Measurements from ENCODE around the gene CELF2.

Gene CELF2

DNA sequence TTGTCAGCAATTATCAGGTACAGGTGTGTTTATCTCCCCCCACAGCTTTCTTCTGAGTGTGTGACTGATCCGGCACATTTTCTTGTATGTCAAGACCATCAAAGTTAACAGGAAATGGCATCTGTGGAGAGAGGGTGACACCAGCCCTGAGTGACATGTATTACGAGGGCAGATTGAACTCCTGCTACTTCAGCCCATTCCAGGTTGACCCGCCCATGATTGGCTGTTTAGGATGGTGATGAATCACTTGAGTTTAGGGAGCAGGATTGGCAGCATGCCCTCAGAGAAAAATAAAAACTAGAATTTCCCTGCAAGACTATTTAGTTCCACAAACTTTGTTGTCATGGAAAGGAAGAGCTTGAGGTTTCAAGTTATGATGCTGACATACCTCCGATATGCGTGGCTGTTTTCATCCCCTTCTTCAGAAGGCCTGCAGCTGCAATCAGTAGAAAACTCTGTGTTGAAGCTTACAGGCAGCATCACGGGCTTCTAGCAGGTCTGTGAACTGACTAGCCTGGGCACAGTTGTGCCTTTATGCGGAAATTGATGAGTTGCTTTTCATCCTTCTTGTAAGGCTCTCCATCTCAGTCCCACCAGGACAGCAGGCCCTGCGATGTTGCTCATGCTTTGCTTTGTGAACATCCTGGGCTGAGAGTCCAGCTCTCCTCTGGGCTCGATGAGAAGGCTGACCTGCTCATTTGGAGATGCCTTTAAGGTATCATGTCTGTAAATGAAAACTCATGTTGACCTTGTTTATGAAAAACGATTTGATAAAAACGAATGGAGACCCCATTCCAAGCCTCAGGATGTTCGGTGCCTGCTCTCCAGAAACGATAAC lies 8.0 kb upstream of the CELF2 start:
- Mint-ChIP-seq H3K4me3 (no peak overlapping the region), H3K9me3 (no peaks in the 10 kb centered on the region), H3K36me3 (ENCODE audit: insufficient read depth) (no peaks in the 10 kb centered on the region), H3K4me1 (ENCODE audit: low read depth in 2 of 2) (peaks cover 0 to 6% of the 10 kb centered on the region in 2 donors), H3K27me3 (peaks cover 86 to 94% of the 10 kb centered on the region in 2 donors), H3K27ac (no peak overlapping the region)
- DNase-seq (no peak), ATAC-seq (replicated peaks) (no peak)

DNA sequence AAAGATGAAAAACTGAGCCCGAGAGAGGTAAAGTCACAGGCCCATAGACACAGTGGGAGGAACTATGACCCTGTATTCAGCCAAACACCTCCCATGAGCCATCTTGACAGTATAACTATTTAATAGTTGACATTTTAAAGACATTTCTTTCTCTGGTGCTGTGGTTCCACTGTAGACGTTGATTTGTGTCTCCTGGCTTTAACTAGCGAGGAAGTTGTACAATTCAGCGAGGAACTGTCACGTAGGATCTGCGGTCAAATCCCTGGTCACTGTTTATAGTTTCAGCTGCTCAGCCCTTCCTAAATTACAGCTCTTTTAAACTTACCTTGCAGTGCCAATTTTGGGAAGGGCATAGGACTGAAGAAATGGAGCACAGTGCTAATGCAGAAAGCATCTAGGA lies 7.1 kb upstream of the CELF2 start:
- DNase-seq (no peak), ATAC-seq (replicated peaks) (no peak)
- H3K4me3 Mint-ChIP-seq, result no peak overlapping the region
- H3K27me3 Mint-ChIP-seq, result peaks cover 86 to 94% of the 10 kb centered on the region in 2 donors
- no peaks in the 10 kb centered on the region for H3K36me3 Mint-ChIP-seq (ENCODE audit: insufficient read depth)
- H3K27ac Mint-ChIP-seq, result no peak overlapping the region
- H3K9me3 Mint-ChIP-seq, result no peaks in the 10 kb centered on the region
- peaks cover 0 to 6% of the 10 kb centered on the region in 2 donors for H3K4me1 Mint-ChIP-seq (ENCODE audit: low read depth in 2 of 2)

- H3K27me3 Mint-ChIP-seq, result peaks cover 79 to 89% of the 10 kb centered on the region in 2 donors
- no peak overlapping the region for H3K4me3 Mint-ChIP-seq
- no peak for DNase-seq
- no peak for ATAC-seq (replicated peaks)
- H3K9me3 Mint-ChIP-seq, result no peaks in the 10 kb centered on the region
- no peak overlapping the region for H3K27ac Mint-ChIP-seq
- no peaks in the 10 kb centered on the region for H3K36me3 Mint-ChIP-seq (ENCODE audit: insufficient read depth)
- peaks cover 0 to 6% of the 10 kb centered on the region in 2 donors for H3K4me1 Mint-ChIP-seq (ENCODE audit: low read depth in 2 of 2)
Measured at GRCh38 chr10:11011436-11011835, 6.2 kb upstream of the CELF2 start.

DNA sequence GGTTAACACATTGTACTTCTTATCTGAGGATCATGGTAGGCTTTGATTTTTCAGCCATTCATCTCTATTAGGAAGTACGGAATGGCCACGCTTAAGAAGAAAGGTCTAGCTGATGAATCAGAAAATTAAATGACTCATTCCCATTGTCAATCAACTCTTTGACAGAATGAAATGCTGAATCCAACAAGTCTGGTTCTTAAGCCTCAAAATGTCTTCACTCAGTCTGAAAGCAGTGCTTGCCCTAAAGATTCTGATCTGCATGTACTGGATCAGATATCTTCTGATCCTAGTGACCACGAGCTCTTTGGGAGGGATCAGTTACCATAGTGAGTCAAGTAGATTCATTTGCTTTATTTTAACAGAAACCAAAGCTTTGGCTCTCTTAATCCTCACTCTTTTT lies 5.7 kb upstream of the CELF2 start:
- Mint-ChIP-seq H3K9me3 (no peaks in the 10 kb centered on the region), H3K27ac (no peak overlapping the region), H3K27me3 (peaks cover 75 to 86% of the 10 kb centered on the region in 2 donors), H3K36me3 (ENCODE audit: insufficient read depth) (no peaks in the 10 kb centered on the region), H3K4me3 (no peak overlapping the region), H3K4me1 (ENCODE audit: low read depth in 2 of 2) (peaks cover 0 to 6% of the 10 kb centered on the region in 2 donors)
- no peak for ATAC-seq (replicated peaks)
- DNase-seq, result no peak

DNA sequence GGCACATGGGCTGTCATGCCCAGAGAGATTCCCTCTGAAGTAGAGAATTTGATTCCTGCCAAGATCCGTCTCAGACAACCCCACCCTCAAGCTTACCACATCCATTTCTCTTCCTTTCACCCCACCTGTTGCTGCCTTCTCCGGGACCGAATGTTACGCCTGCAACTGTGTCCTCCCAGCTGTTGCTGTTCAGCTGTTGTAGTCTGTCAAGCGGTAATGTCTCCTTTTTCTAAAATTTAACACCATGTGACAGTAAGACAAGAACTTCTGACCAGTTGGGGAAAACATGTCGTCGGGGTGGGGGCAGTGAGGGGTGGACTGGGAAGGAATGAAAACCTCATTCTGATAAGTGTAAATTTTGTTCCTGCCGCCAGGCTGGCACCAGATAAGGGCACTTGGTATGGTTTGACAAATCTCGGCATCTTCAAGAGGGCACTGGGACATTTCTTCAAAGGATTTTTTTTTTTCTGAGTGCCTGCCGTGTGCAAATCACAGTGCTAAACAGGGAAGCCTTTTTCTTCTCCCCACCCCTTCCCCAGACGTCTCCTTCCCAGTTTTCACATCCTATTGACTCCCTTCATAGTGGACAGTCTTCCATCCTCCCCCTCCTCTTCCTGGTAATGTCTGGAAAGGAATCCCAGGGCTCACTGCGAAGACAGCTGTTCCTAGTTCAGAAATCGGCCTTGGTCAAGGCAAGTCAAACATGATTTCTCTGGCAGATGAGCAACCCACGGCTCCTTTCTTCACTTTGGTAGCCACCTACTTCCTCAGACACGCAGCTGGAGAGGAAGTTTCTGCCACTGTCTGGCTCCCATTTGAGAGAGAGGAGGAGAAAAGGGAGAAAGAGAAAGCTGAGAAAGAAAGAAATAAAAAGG lies 5.0 kb upstream of the CELF2 start:
- no peaks in the 10 kb centered on the region for H3K9me3 Mint-ChIP-seq
- H3K4me1 Mint-ChIP-seq (ENCODE audit: low read depth in 2 of 2), result peaks cover 1 to 6% of the 10 kb centered on the region in 2 donors
- ATAC-seq (replicated peaks), result no peak
- H3K4me3 Mint-ChIP-seq, result no peak overlapping the region
- no peak for DNase-seq
- no peaks in the 10 kb centered on the region for H3K36me3 Mint-ChIP-seq (ENCODE audit: insufficient read depth)
- H3K27me3 Mint-ChIP-seq, result peaks cover 74 to 82% of the 10 kb centered on the region in 2 donors
- no peak overlapping the region for H3K27ac Mint-ChIP-seq

- ATAC-seq (replicated peaks), result no peak
- Mint-ChIP-seq H3K27ac (no peak overlapping the region), H3K36me3 (ENCODE audit: insufficient read depth) (no peaks in the 10 kb centered on the region), H3K27me3 (peaks cover 66 to 76% of the 10 kb centered on the region in 2 donors), H3K4me3 (no peak overlapping the region), H3K9me3 (no peaks in the 10 kb centered on the region), H3K4me1 (ENCODE audit: low read depth in 2 of 2) (peaks cover 3 to 6% of the 10 kb centered on the region in 2 donors)
- DNase-seq, result no peak
Measured at GRCh38 chr10:11013836-11014235, 3.8 kb upstream of the CELF2 start.

DNA sequence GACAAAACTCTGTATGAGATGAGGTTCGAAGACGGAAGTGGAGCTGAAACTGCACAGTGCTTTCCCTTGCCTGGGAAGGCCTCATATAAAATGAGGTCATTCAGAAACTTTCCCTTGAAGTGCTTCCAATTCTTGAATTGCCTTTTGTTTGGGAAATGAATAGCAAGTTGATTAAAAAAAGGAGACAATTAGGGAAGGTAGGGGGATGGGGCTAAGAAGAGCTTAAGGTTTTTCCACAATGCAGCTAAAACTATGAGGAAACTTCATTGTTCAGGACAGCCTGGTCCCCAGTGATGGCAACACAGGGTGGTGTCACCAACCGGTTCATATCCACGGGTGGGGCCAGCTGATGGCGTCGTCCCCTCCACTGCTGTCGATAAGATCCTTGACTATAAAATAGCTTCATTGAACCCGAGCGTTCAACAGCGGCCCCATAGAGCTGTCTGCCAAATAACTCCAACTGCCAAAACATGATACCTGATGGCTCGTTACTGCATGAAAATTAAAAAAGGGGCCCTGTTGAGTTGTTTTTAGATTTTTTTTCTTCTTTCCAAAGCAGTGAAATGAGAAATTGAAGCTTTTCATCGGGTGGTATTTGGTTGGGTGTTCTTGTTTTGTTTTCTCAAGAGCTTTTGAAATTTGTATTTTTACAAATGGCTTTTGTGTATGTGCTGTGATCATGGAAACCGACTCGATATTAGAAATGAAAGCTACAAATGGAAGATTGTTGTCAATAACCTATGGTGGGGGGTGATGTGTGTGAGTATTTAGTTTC lies 2.8 kb upstream of the CELF2 start:
- Mint-ChIP-seq H3K36me3 (ENCODE audit: insufficient read depth) (no peaks in the 10 kb centered on the region), H3K27me3 (peaks cover 68 to 76% of the 10 kb centered on the region in 2 donors), H3K4me1 (ENCODE audit: low read depth in 2 of 2) (peaks cover 6% of the 10 kb centered on the region in 2 donors), H3K27ac (no peak overlapping the region), H3K9me3 (no peaks in the 10 kb centered on the region), H3K4me3 (no peak overlapping the region)
- DNase-seq (no peak), ATAC-seq (replicated peaks) (no peak)

DNA sequence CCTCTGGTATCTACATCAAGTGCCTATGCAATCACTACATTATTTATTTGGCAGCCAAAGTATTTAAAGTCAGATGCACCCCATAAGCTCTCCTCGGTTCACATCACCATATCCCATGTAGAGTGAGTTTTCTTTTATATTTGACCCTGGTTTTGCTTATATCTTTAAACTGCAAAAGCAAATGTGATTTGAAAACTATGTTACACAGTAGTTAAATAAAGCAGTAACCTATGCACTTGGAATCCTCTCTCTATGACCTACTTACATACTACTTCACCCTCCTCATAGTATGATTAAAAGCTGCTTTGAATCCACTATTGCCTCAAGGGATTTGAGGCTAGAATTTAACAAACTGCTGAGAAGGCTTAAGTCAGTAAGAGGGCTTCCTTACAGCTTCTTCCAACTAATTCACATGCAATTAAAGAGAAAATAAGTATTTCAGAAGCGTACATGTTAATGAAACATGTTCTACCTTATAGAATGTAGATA lies 2.2 kb upstream of the CELF2 start:
- Mint-ChIP-seq H3K27ac (no peak overlapping the region), H3K36me3 (ENCODE audit: insufficient read depth) (no peaks in the 10 kb centered on the region), H3K4me3 (no peak overlapping the region), H3K27me3 (peaks cover 68 to 76% of the 10 kb centered on the region in 2 donors), H3K4me1 (ENCODE audit: low read depth in 2 of 2) (peaks cover 6% of the 10 kb centered on the region in 2 donors), H3K9me3 (no peaks in the 10 kb centered on the region)
- ATAC-seq (replicated peaks) (no peak), DNase-seq (no peak)

- H3K4me3 Mint-ChIP-seq, result peak overlapping the region; percentile 58 to 67
- H3K4me1 Mint-ChIP-seq (ENCODE audit: low read depth in 2 of 2), result peaks cover 6% of the 10 kb centered on the region in 2 donors
- no peaks in the 10 kb centered on the region for H3K9me3 Mint-ChIP-seq
- H3K36me3 Mint-ChIP-seq (ENCODE audit: insufficient read depth), result no peaks in the 10 kb centered on the region
- peak; percentile 21 for ATAC-seq (replicated peaks)
- H3K27me3 Mint-ChIP-seq, result peaks cover 68% of the 10 kb centered on the region in 2 donors
- peak overlapping the region in 1 of 2 donors; percentile 22 for H3K27ac Mint-ChIP-seq
- DNase-seq, result no peak
Measured at GRCh38 chr10:11017000-11017569, 587 bp upstream of the CELF2 start.

GRCh38 chr10:11018432-11018841 lies 765 bp downstream of the CELF2 start:
- H3K27me3 Mint-ChIP-seq, result peaks cover 68% of the 10 kb centered on the region in 2 donors
- H3K4me3 Mint-ChIP-seq, result peak overlapping the region; percentile 45 to 66
- ATAC-seq (replicated peaks) (peak; percentile 18), DNase-seq (no peak)
- H3K9me3 Mint-ChIP-seq, result no peaks in the 10 kb centered on the region
- H3K36me3 Mint-ChIP-seq (ENCODE audit: insufficient read depth), result no peaks in the 10 kb centered on the region
- no peak overlapping the region for H3K27ac Mint-ChIP-seq
- H3K4me1 Mint-ChIP-seq (ENCODE audit: low read depth in 2 of 2), result peaks cover 6% of the 10 kb centered on the region in 2 donors

DNA sequence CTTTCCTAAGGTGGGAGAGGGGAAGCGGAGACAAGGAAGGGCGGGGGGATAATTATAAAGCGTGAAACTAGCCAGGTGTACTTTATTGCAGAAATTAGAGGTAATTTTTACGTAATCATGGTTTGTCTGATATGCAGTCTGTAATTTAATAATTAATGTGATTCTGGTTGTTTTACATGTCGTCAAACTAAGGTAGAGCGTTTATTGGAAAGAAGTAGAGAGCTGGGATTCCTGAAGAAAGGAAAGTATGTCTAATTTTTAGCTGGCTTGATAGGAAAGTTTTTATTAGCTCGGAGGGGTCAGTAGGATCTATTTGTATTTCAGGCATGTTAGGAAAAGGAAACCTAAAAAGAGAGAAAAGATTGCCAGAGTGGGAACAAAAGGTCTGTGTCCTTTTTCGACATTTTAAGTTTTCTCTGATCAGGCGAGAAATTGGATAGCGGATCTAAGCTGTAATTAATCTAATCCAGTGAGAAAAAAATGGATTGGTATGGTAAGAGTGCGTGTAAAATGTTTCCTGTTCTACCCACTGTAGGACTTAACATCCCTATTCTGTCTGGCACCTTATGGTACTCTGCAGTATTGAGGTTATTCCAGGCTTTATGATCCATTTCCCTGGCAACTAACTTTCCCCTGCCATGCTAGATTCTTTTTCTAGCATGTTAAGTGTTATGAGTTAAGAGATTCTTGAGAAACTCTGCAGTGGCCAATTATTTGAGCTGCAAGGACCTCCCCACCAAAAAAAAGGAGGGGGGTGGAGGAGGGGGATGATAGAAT lies 1.4 kb downstream of the CELF2 start:
- H3K9me3 Mint-ChIP-seq, result no peaks in the 10 kb centered on the region
- H3K4me3 Mint-ChIP-seq, result peak overlapping the region; percentile 45 to 66
- DNase-seq (no peak), ATAC-seq (replicated peaks) (no peak)
- H3K27me3 Mint-ChIP-seq, result peaks cover 64 to 66% of the 10 kb centered on the region in 2 donors
- H3K27ac Mint-ChIP-seq, result no peak overlapping the region
- H3K4me1 Mint-ChIP-seq (ENCODE audit: low read depth in 2 of 2), result peaks cover 6% of the 10 kb centered on the region in 2 donors
- no peaks in the 10 kb centered on the region for H3K36me3 Mint-ChIP-seq (ENCODE audit: insufficient read depth)
